CD14-positive monocyte (primary cell): ENCODE measurements around the gene CYP4F2. TPM values are rescaled to one million over a fixed set of nuclear protein-coding genes. Genes with fewer than 3 reads are reported as not detected.

Experiments used
- DNase-seq, 3 donors: peaks; one replicate each; pipeline ENCODE4 v3.0.0-alpha.2; 2011 to 2022
- H2AFZ ChIP-seq: 2 replicates; pipeline ENCODE4 v1.6.0; 2012; ENCODE audit warnings: mild to moderate bottlenecking, low read depth, low read length, inconsistent platforms; ENCODE audit not compliant: insufficient read depth, poor library complexity, severe bottlenecking
- H3K27ac ChIP-seq, 2 donors: 1 replicate in 1 of 2; 2 replicates in 1 of 2; pipeline ENCODE4 v1.5.1; 2012 to 2013; ENCODE audit warnings: low read length in 2 of 2, control low read depth in 1 of 2, inconsistent platforms in 1 of 2, low read depth in 1 of 2, mild to moderate bottlenecking in 1 of 2
- H3K27me3 ChIP-seq, 2 donors: one replicate each; pipeline versions ENCODE4 v1.6.0 to v1.6.1; 2011 to 2013; ENCODE audit warnings: low read length in 2 of 2; ENCODE audit not compliant: control insufficient read depth in 2 of 2, insufficient read depth in 2 of 2
- H3K36me3 ChIP-seq, 2 donors: replicated peaks in 1 of 2; 1 replicate in 1 of 2; 2 replicates in 1 of 2; pipeline versions ENCODE4 v1.5.1 to v1.6.1; 2012 to 2013; ENCODE audit warnings: low read length in 2 of 2, control low read depth in 1 of 2, inconsistent platforms in 1 of 2, mild to moderate bottlenecking in 1 of 2; ENCODE audit not compliant: insufficient read depth in 2 of 2, control insufficient read depth in 1 of 2
- H3K4me1 ChIP-seq, 2 donors: 1 replicate in 1 of 2; 2 replicates in 1 of 2; pipeline versions ENCODE4 v1.5.1 to v1.6.1; 2012 to 2013; ENCODE audit warnings: low read length in 2 of 2, control low read depth in 1 of 2, inconsistent platforms in 1 of 2, mild to moderate bottlenecking in 1 of 2, moderate library complexity in 1 of 2; ENCODE audit not compliant: insufficient read depth in 2 of 2, control insufficient read depth in 1 of 2
- H3K4me2 ChIP-seq: replicated peaks from 2 replicates; pipeline ENCODE3; 2012; ENCODE audit warnings: low read length, moderate library complexity, mild to moderate bottlenecking; ENCODE audit not compliant: poor library complexity, severe bottlenecking; ENCODE audit errors: extremely low read depth
- H3K4me3 ChIP-seq, 3 experiments: fragments of 200-600 bp in 1 of 3; sonication (generic) in 1 of 3; replicated peaks in 1 of 3; 1 replicate in 2 of 3; 2 replicates in 1 of 3; pipeline ENCODE4 v1.5.1; 2011 to 2013; ENCODE audit warnings: low read length in 3 of 3, mild to moderate bottlenecking in 3 of 3, control low read depth in 2 of 3, low read depth in 2 of 3, inconsistent platforms in 1 of 3, moderate library complexity in 1 of 3
- H3K79me2 ChIP-seq: 2 replicates; pipeline ENCODE4 v1.6.0; 2012; ENCODE audit warnings: mild to moderate bottlenecking, control low read depth, inconsistent platforms, low read length, moderate library complexity; ENCODE audit not compliant: insufficient read depth
- H3K9ac ChIP-seq: 2 replicates; pipeline ENCODE4 v1.6.0; 2017; ENCODE audit warnings: low read length, mild to moderate bottlenecking; ENCODE audit not compliant: insufficient read depth, poor library complexity, severe bottlenecking
- H3K9me3 ChIP-seq, 2 donors: replicated peaks in 1 of 2; 1 replicate in 1 of 2; 2 replicates in 1 of 2; pipeline versions ENCODE4 v1.5.1 to v1.6.1; 2012 to 2013; ENCODE audit warnings: low read length in 2 of 2, control low read depth in 1 of 2; ENCODE audit not compliant: control insufficient read depth in 1 of 2, insufficient read depth in 1 of 2
- H4K20me1 ChIP-seq: 2 replicates; pipeline ENCODE4 v1.6.0; 2012; ENCODE audit warnings: mild to moderate bottlenecking, low read length, control low read depth, moderate library complexity; ENCODE audit not compliant: insufficient read depth
- H3K27ac Mint-ChIP-seq, 7 donors: one replicate each; pipeline ENCODE4 v1.8.0; 2020; ENCODE audit warnings: mild to moderate bottlenecking in 7 of 7, mixed read lengths in 7 of 7, moderate library complexity in 6 of 7, inconsistent platforms in 2 of 7
- H3K27me3 Mint-ChIP-seq, 3 donors: one replicate each; pipeline ENCODE4 v1.8.0; 2021 to 2022; ENCODE audit warnings: low read depth in 3 of 3, mild to moderate bottlenecking in 3 of 3, mixed read lengths in 3 of 3, moderate library complexity in 3 of 3, inconsistent platforms in 1 of 3
- H3K36me3 Mint-ChIP-seq, 2 donors: one replicate each; pipeline ENCODE4 v1.8.0; 2020; ENCODE audit warnings: mixed read lengths in 2 of 2, inconsistent platforms in 1 of 2, mild to moderate bottlenecking in 1 of 2
- H3K4me1 Mint-ChIP-seq: one replicate; pipeline ENCODE4 v1.8.0; 2020; ENCODE audit warnings: mild to moderate bottlenecking, mixed read lengths
- H3K4me3 Mint-ChIP-seq, 2 donors: one replicate each; pipeline ENCODE4 v1.8.0; 2020; ENCODE audit warnings: mild to moderate bottlenecking in 2 of 2, mixed read lengths in 2 of 2, moderate library complexity in 1 of 2
- H3K9me3 Mint-ChIP-seq, 7 donors: one replicate each; pipeline ENCODE4 v1.8.0; 2020 to 2022; ENCODE audit warnings: mixed read lengths in 7 of 7, mild to moderate bottlenecking in 6 of 7, moderate library complexity in 6 of 7, inconsistent platforms in 2 of 7
- CTCF ChIP-seq: fragments of 200-600 bp; IDR thresholded peaks from one replicate; pipeline ENCODE4 v1.8.0; 2022; ENCODE audit warnings: antibody characterized with exemption, mild to moderate bottlenecking
- WGBS: methylation state at CpG from one replicate; pipeline ENCODE4 v1.1.5; 2013; ENCODE audit warnings: missing lambda C conversion rate; ENCODE audit not compliant: insufficient coverage; 5-methylcytosine and 5-hydroxymethylcytosine counted together
- intact Hi-C, 2 donors: fragments of 100-400 bp; cut with micrococcal nuclease; formaldehyde crosslinking; loops; one replicate each; pipeline versions ENCODE4 v1.15.0 to v1.15.1; 2023
- polyA plus RNA-seq, 3 donors: library from polyadenylated mRNA; depleted of rRNA in 1 of 3; unstranded in 2 of 3; stranded (reverse) in 1 of 3; fragments of 300-500 nt in 2 of 3; fragments of >200 nt in 1 of 3; fragmentation: Illumina TruSeq in 2 of 3; gene quantifications; 1 replicate in 2 of 3; 2 replicates in 1 of 3; pipeline ENCODE4 v1.2.3, GENCODE V29; 2012 to 2021

CYP4F2 gene
- polyA plus RNA-seq, 3 donors, result not detected

- no peak for TF ChIP-seq CTCF
- H3K27me3 Mint-ChIP-seq, result peaks cover 6 to 42% (median 37%) of the 10 kb centered on the region in 3 donors
- peaks cover 9 to 19% of the 10 kb centered on the region in 2 donors for H3K9me3 ChIP-seq
- 70% methylated on average over 2 of the region's 4 CpGs for WGBS
- no peak overlapping the region for H3K9ac ChIP-seq
- H3K27ac ChIP-seq, result no peak overlapping the region
- H3K4me1 Mint-ChIP-seq, result no peaks in the 10 kb centered on the region
- peaks cover 2 to 9% of the 10 kb centered on the region in 2 donors for H3K27me3 ChIP-seq
- no peak for DNase-seq
- H3K9me3 Mint-ChIP-seq, result peaks cover 13 to 39% (median 30%) of the 10 kb centered on the region in 7 donors
- H3K4me3 ChIP-seq, result no peak overlapping the region
- H3K79me2 ChIP-seq, result no peaks in the 10 kb centered on the region
- H4K20me1 ChIP-seq, result no peaks in the 10 kb centered on the region
- no peak overlapping the region for H3K4me3 Mint-ChIP-seq
- H3K4me2 ChIP-seq, result no peak overlapping the region
- intact Hi-C loops, result no loop called here
- no peaks in the 10 kb centered on the region for H3K36me3 Mint-ChIP-seq
- no peaks in the 10 kb centered on the region for H3K36me3 ChIP-seq
- H2AFZ ChIP-seq, result no peak overlapping the region
- no peaks in the 10 kb centered on the region for H3K4me1 ChIP-seq
- no peak overlapping the region for H3K27ac Mint-ChIP-seq
Observed at GRCh38 chr19:15944401-15944800, 46.5 kb upstream of the CYP4F2 start.

GRCh38 chr19:15937771-15938170 lies 39.9 kb upstream of the CYP4F2 start:
- Histone ChIP-seq H3K79me2 (no peaks in the 10 kb centered on the region), H3K4me2 (no peak overlapping the region), H3K4me3 (no peak overlapping the region), H3K27ac (no peak overlapping the region), H3K27me3 (peaks cover 18 to 22% of the 10 kb centered on the region in 2 donors), H4K20me1 (no peaks in the 10 kb centered on the region), H3K9me3 (peaks cover 11 to 12% of the 10 kb centered on the region in 2 donors), H3K36me3 (no peaks in the 10 kb centered on the region), H3K4me1 (no peaks in the 10 kb centered on the region), H3K9ac (no peak overlapping the region), H2AFZ (no peak overlapping the region)
- peaks cover 2 to 13% (median 8%) of the 10 kb centered on the region in 7 donors for H3K9me3 Mint-ChIP-seq
- no peaks in the 10 kb centered on the region for H3K4me1 Mint-ChIP-seq
- WGBS, result 100% methylated on average over 1 of the region's 2 CpGs
- no peak for TF ChIP-seq CTCF
- peaks cover 18 to 49% (median 45%) of the 10 kb centered on the region in 3 donors for H3K27me3 Mint-ChIP-seq
- peak overlapping the region in 1 of 7 donors; percentile 74 for H3K27ac Mint-ChIP-seq
- no peaks in the 10 kb centered on the region for H3K36me3 Mint-ChIP-seq
- DNase-seq, result no peak
- intact Hi-C loops, result no loop called here
- no peak overlapping the region for H3K4me3 Mint-ChIP-seq
